GM13976 (cell line): Measurements from ENCODE around the gene TMEM59.
"Not testable (repeated sequence)": the region's sequence is repeated elsewhere in the genome, so short reads cannot be mapped to it uniquely, and the experiment has no call there.

Experiments
- DNase-seq: peaks from one replicate; pipeline ENCODE4 v3.0.0; 2012; ENCODE audit warnings: low spot score
- in situ Hi-C: fragments of 300-500 bp; cut with MboI; formaldehyde crosslinking; loops from one replicate; pipeline ENCODE4 v1.12.0; 2022; ENCODE audit warnings: low sequenced_read_pairs, mixed read lengths, inconsistent platforms; ENCODE audit not compliant: unreplicated experiment
- TF ChIP-seq, protein P1 (sequence below): IDR thresholded peaks from 2 replicates; pipeline ENCODE4 v1.5.1; 2012; ENCODE audit warnings: borderline replicate concordance, mild to moderate bottlenecking; ENCODE audit not compliant: insufficient read depth; ENCODE audit errors: extremely low read depth, missing control alignments, control extremely low read depth

The TMEM59 gene

DNA sequence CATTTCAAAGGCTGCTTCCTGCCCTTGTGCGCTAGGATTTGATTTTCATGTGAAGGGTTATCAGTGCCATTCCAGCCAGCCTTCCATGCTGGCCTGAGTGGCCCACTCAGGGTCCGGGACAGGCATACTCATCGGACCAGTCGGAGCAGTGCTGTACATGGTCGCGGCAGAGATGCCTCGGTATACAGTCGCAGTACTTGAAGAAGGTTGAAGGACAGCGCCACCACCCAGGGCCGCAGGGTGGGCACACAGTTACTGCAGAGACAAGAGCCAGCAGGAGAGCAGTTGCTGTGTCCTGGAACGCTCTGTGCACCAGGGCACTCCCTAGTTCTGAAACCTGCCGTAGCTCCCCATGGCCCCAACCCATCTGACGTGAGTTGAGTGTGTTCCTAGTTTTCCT lies 44.1 kb downstream of the TMEM59 start:
- DNase-seq: no peak
- in situ Hi-C loops: no loop called here
- TF ChIP-seq, protein P1, sequence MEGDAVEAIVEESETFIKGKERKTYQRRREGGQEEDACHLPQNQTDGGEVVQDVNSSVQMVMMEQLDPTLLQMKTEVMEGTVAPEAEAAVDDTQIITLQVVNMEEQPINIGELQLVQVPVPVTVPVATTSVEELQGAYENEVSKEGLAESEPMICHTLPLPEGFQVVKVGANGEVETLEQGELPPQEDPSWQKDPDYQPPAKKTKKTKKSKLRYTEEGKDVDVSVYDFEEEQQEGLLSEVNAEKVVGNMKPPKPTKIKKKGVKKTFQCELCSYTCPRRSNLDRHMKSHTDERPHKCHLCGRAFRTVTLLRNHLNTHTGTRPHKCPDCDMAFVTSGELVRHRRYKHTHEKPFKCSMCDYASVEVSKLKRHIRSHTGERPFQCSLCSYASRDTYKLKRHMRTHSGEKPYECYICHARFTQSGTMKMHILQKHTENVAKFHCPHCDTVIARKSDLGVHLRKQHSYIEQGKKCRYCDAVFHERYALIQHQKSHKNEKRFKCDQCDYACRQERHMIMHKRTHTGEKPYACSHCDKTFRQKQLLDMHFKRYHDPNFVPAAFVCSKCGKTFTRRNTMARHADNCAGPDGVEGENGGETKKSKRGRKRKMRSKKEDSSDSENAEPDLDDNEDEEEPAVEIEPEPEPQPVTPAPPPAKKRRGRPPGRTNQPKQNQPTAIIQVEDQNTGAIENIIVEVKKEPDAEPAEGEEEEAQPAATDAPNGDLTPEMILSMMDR: no peak

DNA sequence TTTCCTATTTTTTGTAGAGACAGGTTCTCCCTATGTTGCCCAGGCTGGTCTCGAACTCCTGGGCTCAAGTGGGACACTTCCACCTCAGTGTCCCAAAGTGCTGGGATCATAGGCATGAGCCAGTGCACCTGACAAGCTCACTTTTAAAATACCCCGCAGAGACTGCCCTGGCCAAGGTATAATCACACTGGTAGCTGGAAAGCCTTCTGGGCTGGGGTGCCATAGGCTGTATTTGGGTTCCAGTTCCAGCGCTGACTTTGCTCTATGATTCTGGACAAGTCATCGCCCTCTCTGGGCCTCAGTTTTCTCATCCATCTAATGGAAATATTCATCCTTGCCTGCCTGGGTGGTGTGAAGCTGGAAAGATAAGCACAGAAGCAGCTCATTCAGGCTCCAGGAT lies 45.4 kb downstream of the TMEM59 start:
- in situ Hi-C loops: no loop called here
- TF ChIP-seq, protein P1: no peak
- no peak for DNase-seq

DNA sequence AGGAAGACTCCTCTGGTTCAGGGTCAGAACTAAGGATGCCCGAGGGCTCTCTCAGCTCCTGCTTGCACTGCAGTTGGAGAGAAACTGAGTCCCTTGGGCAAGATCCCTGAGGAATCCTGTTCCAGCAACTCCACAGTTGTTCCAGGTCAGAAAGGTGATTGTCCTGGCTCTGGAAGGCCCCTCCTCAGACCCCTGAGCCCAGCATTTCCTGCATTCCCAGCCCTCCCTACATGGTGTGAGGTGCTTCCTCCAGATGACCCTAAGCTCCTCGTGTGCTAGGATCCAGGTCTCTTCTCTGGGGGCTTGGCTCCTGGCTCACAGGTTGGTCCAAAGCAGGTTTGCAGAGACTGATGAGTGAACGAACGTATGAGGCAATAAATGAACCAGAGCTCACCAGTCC lies 46.5 kb downstream of the TMEM59 start:
- TF ChIP-seq, protein P1: no peak
- in situ Hi-C loops: no loop called here
- no peak for DNase-seq

DNA sequence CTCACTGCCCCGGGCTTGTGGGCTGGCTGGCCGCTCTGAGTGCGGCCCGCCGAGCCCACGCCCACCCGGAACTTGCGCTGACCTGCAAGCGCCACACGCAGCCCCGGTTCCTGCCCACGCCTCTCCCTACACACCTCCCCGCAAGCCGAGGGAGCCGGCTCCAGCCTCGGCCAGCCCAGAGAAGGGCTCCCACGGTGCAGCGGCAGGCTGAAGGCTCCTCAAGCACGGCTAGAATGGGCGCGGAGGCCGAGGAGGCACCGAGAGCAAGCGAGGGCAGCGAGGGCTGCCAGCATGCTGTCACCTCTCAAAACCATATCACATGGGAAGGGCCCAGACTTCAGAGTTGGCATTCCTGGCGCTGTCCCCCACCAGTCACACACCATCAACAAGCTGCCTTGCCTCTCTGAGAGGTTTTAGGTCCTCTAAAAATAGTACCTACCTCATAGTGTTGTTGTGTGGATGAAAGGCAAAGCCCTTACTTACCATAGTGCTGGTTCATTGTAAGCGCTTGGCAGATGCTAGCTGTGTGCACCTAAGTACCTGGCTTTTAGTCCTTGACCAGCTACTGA lies 48.4 kb downstream of the TMEM59 start:
- DNase-seq: no peak
- TF ChIP-seq, protein P1: no peak
- in situ Hi-C loops: no loop called here

DNA sequence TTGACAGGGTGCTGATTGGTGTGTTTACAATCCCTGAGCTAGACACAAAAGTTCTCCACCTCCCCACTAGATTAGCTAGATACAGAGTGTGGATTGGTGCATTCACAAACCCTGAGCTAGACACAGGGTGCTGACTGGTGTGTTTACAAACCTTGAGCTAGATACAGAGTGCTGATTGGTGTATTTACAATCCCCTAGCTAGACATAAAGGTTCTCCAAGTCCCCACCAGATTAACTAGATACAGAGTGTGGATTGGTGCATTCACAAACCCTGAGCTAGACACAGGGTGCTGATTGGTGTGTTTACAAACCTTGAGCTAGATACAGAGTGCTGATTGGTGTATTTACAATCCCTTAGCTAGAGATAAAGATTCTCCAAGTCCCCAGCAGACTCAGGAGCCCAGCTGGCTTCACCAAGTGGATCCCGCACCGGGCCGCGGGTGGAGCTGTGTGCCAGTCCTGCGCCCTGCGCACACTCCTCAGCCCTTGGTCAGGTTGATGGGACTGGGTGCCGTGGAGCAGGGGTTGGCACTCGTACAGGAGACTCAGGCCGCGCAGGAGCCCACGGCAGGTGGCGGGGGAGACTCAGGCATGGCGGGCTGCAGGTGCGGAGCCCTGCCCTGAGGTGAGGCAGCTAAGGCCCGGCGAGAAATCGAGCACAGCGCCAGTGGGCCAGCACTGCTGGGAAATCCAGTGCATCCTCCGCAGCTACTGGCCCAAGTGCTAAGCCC lies 49.1 kb downstream of the TMEM59 start:
- DNase-seq, in situ Hi-C loops: not testable (repeated sequence)

DNA sequence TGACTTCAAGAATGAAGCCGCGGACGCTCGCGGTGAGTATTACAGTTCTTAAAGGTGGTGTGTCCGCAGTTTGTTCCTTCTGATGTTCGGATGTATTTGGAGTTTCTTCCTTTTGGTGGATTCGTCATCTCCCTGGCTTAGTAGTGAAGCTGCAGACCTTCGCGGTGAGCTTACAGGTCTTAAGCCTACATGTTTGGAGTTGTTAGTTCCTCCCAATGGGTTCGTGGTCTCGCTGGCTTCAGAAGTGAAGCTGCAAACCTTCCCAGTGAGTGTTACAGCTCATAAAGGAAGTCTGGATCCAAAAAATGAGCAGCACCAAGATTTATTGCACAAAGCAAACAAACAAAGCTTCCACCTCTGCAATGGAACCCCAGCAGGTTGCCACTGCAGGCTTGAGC lies 49.8 kb downstream of the TMEM59 start:
- DNase-seq: no peak
- TF ChIP-seq, protein P1: no peak
- in situ Hi-C loops: no loop called here

DNA sequence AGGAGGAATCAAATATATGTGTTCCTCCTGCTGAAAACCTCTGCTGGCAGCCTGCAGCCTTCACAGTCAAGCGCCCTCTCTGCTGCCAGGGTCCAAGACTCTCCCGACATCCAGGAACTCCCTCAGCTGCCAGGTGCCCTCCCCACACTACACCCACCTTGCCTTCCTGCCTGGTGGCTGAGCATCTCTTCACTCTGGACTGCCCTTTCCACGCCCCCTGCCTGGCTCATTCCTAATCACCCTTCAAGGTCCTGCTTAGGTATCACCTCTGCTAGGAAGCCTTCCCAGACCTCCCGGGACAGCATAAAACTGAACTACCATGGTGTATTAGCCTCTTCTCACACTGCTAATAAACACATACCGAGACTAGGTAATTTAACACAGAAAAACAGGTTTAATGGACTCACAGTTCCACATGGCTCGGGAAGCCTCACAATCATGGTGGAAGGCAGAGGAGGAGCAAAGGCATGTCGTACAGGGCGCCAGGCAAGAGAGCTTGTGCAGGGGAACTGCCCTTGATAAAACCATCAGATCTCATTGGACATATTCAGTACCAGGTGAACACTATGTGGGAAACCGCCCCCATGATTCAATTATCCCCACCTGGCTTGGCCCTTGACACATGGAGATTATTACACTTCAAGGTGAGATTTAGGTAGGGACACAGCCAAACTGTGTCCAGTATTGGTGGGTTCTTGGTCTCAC lies 50.3 kb downstream of the TMEM59 start:
- TF ChIP-seq, protein P1: no peak

More for the DNA sequence above, 50.3 kb downstream of the TMEM59 start:
- no peak for DNase-seq
- in situ Hi-C loops: no loop called here
